ENCODE measurements around the gene DEXI.

The DEXI gene

GRCh38 chr16:10940501-10941079 is 1.7 kb downstream of the DEXI start:
- peak overlapping the region; percentile 79 for H3K4me3 ChIP-seq (ENCODE audit: low read depth, low read length)
- H3K4me1 ChIP-seq (ENCODE audit: control insufficient read depth, insufficient read depth, low read length), result peaks cover 28% of the 10 kb centered on the region
- no peaks in the 10 kb centered on the region; the same call in 1 of the 2 replicates for H3K27me3 ChIP-seq (ENCODE audit: control insufficient read depth, insufficient read depth, low read length)
- H3K27ac ChIP-seq (ENCODE audit: low read depth, low read length), result no peak overlapping the region
- peak overlapping the region; percentile 56 for H3K9ac ChIP-seq (ENCODE audit: low read length)
- peaks cover 15% of the 10 kb centered on the region for H3K36me3 ChIP-seq (ENCODE audit: control insufficient read depth, insufficient read depth, low read length)
- no peaks in the 10 kb centered on the region for H3K9me3 ChIP-seq (ENCODE audit: control insufficient read depth, insufficient read depth, low read depth, low read length)

- H3K9me3 ChIP-seq (ENCODE audit: control insufficient read depth, insufficient read depth, low read depth, low read length), result no peaks in the 10 kb centered on the region
- H3K36me3 ChIP-seq (ENCODE audit: control insufficient read depth, insufficient read depth, low read length), result peaks cover 15% of the 10 kb centered on the region
- 0 out of 2 replicates have a peak overlapping the region, but pooled peaks have one; percentile 79 for H3K4me3 ChIP-seq (ENCODE audit: low read depth, low read length)
- no peak overlapping the region for H3K9ac ChIP-seq (ENCODE audit: low read length)
- no peak overlapping the region for H3K27ac ChIP-seq (ENCODE audit: low read depth, low read length)
- no peaks in the 10 kb centered on the region for H3K27me3 ChIP-seq (ENCODE audit: control insufficient read depth, insufficient read depth, low read length)
- H3K4me1 ChIP-seq (ENCODE audit: control insufficient read depth, insufficient read depth, low read length), result peaks cover 20% of the 10 kb centered on the region
These were observed 2.5 kb downstream of the DEXI start for GRCh38 chr16:10939649-10940234.

- Histone ChIP-seq H3K4me3 (ENCODE audit: low read depth, low read length) (no peak overlapping the region), H3K27ac (ENCODE audit: low read depth, low read length) (no peak overlapping the region), H3K9me3 (ENCODE audit: control insufficient read depth, insufficient read depth, low read depth, low read length) (no peaks in the 10 kb centered on the region), H3K9ac (ENCODE audit: low read length) (no peak overlapping the region), H3K36me3 (ENCODE audit: control insufficient read depth, insufficient read depth, low read length) (peaks cover 15% of the 10 kb centered on the region), H3K27me3 (ENCODE audit: control insufficient read depth, insufficient read depth, low read length) (no peaks in the 10 kb centered on the region), H3K4me1 (ENCODE audit: control insufficient read depth, insufficient read depth, low read length) (peaks cover 20% of the 10 kb centered on the region)
These were observed 3.2 kb downstream of the DEXI start for GRCh38 chr16:10938796-10939648.

GRCh38 chr16:10938321-10938720 is 3.9 kb downstream of the DEXI start:
- H3K4me1 ChIP-seq (ENCODE audit: control insufficient read depth, insufficient read depth, low read length), result peaks cover 17% of the 10 kb centered on the region
- no peak overlapping the region for H3K27ac ChIP-seq (ENCODE audit: low read depth, low read length)
- H3K9me3 ChIP-seq (ENCODE audit: control insufficient read depth, insufficient read depth, low read depth, low read length), result no peaks in the 10 kb centered on the region
- no peak overlapping the region for H3K4me3 ChIP-seq (ENCODE audit: low read depth, low read length)
- H3K36me3 ChIP-seq (ENCODE audit: control insufficient read depth, insufficient read depth, low read length), result peaks cover 22% of the 10 kb centered on the region
- H3K9ac ChIP-seq (ENCODE audit: low read length), result no peak overlapping the region
- no peaks in the 10 kb centered on the region for H3K27me3 ChIP-seq (ENCODE audit: control insufficient read depth, insufficient read depth, low read length)

- H3K36me3 ChIP-seq (ENCODE audit: control insufficient read depth, insufficient read depth, low read length), result peaks cover 26% of the 10 kb centered on the region
- no peak overlapping the region for H3K9ac ChIP-seq (ENCODE audit: low read length)
- no peaks in the 10 kb centered on the region for H3K27me3 ChIP-seq (ENCODE audit: control insufficient read depth, insufficient read depth, low read length)
- H3K4me3 ChIP-seq (ENCODE audit: low read depth, low read length), result no peak overlapping the region
- H3K4me1 ChIP-seq (ENCODE audit: control insufficient read depth, insufficient read depth, low read length), result peaks cover 13% of the 10 kb centered on the region; the same call in 1 of the 2 replicates
- no peaks in the 10 kb centered on the region for H3K9me3 ChIP-seq (ENCODE audit: control insufficient read depth, insufficient read depth, low read depth, low read length)
- H3K27ac ChIP-seq (ENCODE audit: low read depth, low read length), result no peak overlapping the region
These were observed 5.0 kb downstream of the DEXI start for GRCh38 chr16:10937068-10937859.

- Histone ChIP-seq H3K4me1 (ENCODE audit: control insufficient read depth, insufficient read depth, low read length) (peaks cover 13% of the 10 kb centered on the region; the same call in 1 of the 2 replicates), H3K27me3 (ENCODE audit: control insufficient read depth, insufficient read depth, low read length) (no peaks in the 10 kb centered on the region), H3K9ac (ENCODE audit: low read length) (no peak overlapping the region), H3K36me3 (ENCODE audit: control insufficient read depth, insufficient read depth, low read length) (peaks cover 26% of the 10 kb centered on the region), H3K9me3 (ENCODE audit: control insufficient read depth, insufficient read depth, low read depth, low read length) (no peaks in the 10 kb centered on the region), H3K27ac (ENCODE audit: low read depth, low read length) (no peak overlapping the region), H3K4me3 (ENCODE audit: low read depth, low read length) (no peak overlapping the region)
These were observed 5.8 kb downstream of the DEXI start for GRCh38 chr16:10936272-10936984.

- no peaks in the 10 kb centered on the region for H3K27me3 ChIP-seq (ENCODE audit: control insufficient read depth, insufficient read depth, low read length)
- no peak overlapping the region for H3K27ac ChIP-seq (ENCODE audit: low read depth, low read length)
- H3K4me3 ChIP-seq (ENCODE audit: low read depth, low read length), result no peak overlapping the region
- H3K9me3 ChIP-seq (ENCODE audit: control insufficient read depth, insufficient read depth, low read depth, low read length), result no peaks in the 10 kb centered on the region
- peaks cover 26% of the 10 kb centered on the region for H3K36me3 ChIP-seq (ENCODE audit: control insufficient read depth, insufficient read depth, low read length)
- peaks cover 6% of the 10 kb centered on the region; the same call in 1 of the 2 replicates for H3K4me1 ChIP-seq (ENCODE audit: control insufficient read depth, insufficient read depth, low read length)
- no peak overlapping the region for H3K9ac ChIP-seq (ENCODE audit: low read length)
These were observed 6.9 kb downstream of the DEXI start for GRCh38 chr16:10935226-10935915.

GRCh38 chr16:10934325-10935107 is 7.8 kb downstream of the DEXI start:
- Histone ChIP-seq H3K36me3 (ENCODE audit: control insufficient read depth, insufficient read depth, low read length) (peaks cover 26% of the 10 kb centered on the region), H3K9me3 (ENCODE audit: control insufficient read depth, insufficient read depth, low read depth, low read length) (no peaks in the 10 kb centered on the region), H3K4me1 (ENCODE audit: control insufficient read depth, insufficient read depth, low read length) (no peaks in the 10 kb centered on the region), H3K27ac (ENCODE audit: low read depth, low read length) (no peak overlapping the region), H3K9ac (ENCODE audit: low read length) (no peak overlapping the region), H3K4me3 (ENCODE audit: low read depth, low read length) (no peak overlapping the region), H3K27me3 (ENCODE audit: control insufficient read depth, insufficient read depth, low read length) (no peaks in the 10 kb centered on the region)

- Histone ChIP-seq H3K4me1 (ENCODE audit: control insufficient read depth, insufficient read depth, low read length) (no peaks in the 10 kb centered on the region), H3K4me3 (ENCODE audit: low read depth, low read length) (no peak overlapping the region), H3K36me3 (ENCODE audit: control insufficient read depth, insufficient read depth, low read length) (peaks cover 27% of the 10 kb centered on the region), H3K9me3 (ENCODE audit: control insufficient read depth, insufficient read depth, low read depth, low read length) (no peaks in the 10 kb centered on the region), H3K27ac (ENCODE audit: low read depth, low read length) (no peak overlapping the region), H3K9ac (ENCODE audit: low read length) (no peak overlapping the region), H3K27me3 (ENCODE audit: control insufficient read depth, insufficient read depth, low read length) (no peaks in the 10 kb centered on the region)
These were observed 8.4 kb downstream of the DEXI start for GRCh38 chr16:10933865-10934264.

All from HUES6 (cell line).